ENCODE data around the gene MYOG.

The MYOG gene

DNA sequence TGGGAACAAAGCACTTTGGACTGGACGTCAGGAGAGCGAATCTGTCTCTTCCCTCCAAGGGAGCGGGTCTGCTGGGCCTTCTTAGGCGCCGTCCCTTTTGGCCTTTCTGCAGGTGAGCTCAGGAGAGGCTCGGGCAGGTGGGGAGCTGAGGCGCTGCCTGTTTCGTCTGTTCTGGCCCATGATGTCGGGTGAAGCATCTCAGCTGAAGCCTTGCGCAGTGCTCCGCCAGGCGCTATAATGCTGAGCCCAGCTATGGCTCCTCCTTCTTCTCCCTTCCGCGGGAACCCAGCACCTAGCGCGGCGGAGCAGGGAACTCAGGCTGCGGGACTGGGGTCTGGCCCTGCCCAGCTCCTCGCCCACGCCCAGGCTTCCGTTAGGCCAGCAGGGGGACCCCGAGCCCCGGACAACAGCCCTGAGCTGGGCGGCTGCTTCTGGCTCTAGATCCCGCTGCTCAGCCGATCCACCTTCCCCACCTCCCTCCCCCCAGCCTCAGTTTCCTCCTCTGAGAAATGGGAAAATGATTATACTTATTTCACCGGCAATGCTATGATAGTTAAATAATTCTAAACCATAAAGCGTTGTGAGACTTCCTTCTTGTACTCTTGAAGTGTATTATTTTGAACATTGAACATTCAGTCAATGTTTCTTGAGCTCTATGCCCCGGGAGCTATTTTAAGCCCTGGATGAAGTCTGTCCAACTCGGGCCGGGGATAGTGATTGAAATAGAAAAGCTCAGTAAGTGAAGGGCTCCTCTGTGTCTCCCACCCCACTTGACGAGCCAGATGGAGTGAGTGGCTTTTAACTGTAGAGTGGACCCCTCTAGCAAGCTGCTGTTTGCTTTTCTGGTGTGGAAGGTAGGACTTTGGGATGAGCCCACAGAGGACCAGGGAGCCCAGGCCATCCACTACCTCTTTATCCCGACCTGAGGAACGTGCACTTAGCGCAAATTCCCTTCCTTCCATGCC lies 32.1 kb upstream of the MYOG start:
- TF ChIP-seq CTCF (IDR thresholded peaks at IDR 0.05; ENCODE audit: low read depth, low read length) = peak; percentile 86
- H3K4me3 ChIP-seq (replicated peaks in 1 of 2; ENCODE audit: low read depth in 2 of 2, low read length in 2 of 2) = no peak overlapping the region
- peak; percentile 56 to 81 for DNase-seq (ENCODE audit: low read depth in 2 of 2)

DNA sequence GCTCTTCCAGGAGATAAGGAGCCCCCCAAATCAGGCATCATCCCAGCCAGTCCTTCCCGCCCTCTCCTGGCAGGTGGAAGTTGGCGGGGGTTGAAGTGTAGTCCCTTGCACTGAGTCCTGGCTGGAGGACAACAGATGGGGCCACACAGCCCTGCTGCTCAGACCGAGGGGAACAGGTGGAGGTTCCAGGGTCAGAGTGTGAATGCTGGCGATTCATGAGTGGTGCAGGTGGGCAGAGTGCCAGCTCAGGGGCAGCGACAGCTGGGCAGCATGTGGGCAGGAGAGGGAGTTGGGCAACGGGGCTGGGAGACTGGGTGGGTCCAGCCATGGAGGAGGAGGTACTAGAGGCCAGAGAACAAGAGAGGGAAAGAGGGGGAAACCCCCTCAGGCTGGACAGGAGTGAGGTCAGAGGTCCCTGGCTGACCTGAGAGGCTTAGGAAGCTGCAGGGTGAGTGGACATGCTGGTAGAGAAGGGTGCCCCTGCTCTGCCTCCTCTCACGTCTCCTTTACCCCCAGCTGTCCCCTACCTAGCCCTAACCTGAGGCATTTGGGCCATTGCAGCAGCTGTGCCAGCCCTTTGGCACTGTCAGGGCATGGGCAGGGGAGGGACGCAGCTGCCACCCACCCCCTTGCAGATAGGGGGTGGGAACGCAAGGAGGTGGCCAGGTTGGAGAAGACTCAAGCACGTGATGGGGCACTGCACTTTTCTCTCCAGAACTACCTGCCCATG lies 30.4 kb upstream of the MYOG start:
- no peak for TF ChIP-seq CTCF (IDR thresholded peaks at IDR 0.05; ENCODE audit: low read depth, low read length)
- no peak for DNase-seq (ENCODE audit: low read depth in 2 of 2)
- no peak overlapping the region for H3K4me3 ChIP-seq (replicated peaks in 1 of 2; ENCODE audit: low read depth in 2 of 2, low read length in 2 of 2)

GRCh38 chr1:203114202-203114601 lies 28.4 kb upstream of the MYOG start:
- no peak for TF ChIP-seq CTCF (IDR thresholded peaks at IDR 0.05; ENCODE audit: low read depth, low read length)
- H3K4me3 ChIP-seq (replicated peaks in 1 of 2; ENCODE audit: low read depth in 2 of 2, low read length in 2 of 2) = no peak overlapping the region
- no peak for DNase-seq (ENCODE audit: low read depth in 2 of 2)

DNA sequence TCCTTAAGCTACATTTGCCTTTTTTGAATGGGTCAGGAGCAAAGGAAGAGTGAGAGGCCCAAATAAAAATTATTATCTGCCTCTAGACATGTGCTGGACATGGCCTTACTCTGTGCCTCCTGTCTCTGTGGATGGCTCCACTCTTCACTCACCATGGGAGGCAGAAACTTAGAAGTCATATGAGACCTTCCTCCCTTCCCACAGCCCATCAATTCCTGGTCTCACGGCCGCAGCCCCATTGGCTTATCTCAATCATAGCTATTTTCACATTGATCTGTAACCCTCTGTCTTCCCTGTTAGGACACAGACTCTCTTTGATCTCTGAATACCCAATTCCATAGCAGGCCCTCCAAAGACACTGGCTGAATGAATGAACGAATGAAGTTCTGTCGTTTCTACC lies 27.5 kb upstream of the MYOG start:
- no peak for DNase-seq (ENCODE audit: low read depth in 2 of 2)
- no peak overlapping the region for H3K4me3 ChIP-seq (replicated peaks in 1 of 2; ENCODE audit: low read depth in 2 of 2, low read length in 2 of 2)
- TF ChIP-seq CTCF (IDR thresholded peaks at IDR 0.05; ENCODE audit: low read depth, low read length) = no peak

GRCh38 chr1:203112475-203112874 lies 26.7 kb upstream of the MYOG start:
- TF ChIP-seq CTCF (IDR thresholded peaks at IDR 0.05; ENCODE audit: low read depth, low read length) = no peak
- H3K4me3 ChIP-seq (replicated peaks in 1 of 2; ENCODE audit: low read depth in 2 of 2, low read length in 2 of 2) = no peak overlapping the region
- no peak for DNase-seq (ENCODE audit: low read depth in 2 of 2)

DNA sequence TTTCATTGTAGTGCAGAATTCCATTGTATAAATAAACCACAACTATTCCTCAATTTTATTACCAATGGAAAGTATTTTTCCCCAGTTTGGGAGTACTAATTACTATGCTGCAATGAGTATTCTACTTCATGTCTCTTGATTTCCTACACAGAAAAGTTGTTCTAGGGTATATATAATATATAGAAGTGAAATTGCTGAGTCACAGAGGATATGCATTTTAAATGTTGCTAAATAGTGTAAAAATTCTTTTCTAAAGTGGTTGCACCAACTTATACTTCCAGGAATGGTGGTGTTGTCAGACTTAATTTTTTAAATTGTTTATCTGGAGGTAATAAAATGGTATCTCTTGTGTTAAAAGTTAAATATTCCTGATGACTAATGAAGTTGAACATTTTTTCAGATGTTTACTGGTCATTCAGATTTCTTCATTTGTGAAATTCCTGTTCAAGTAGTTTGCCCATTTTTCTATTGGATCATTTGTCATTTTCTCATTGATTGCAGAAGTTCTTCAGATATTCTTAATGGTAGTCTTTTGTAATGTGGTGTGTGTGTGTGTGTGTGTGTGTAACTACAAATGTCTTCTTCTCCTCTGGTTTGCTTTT lies 19.1 kb upstream of the MYOG start:
- no peak for TF ChIP-seq CTCF (IDR thresholded peaks at IDR 0.05; ENCODE audit: low read depth, low read length)
- DNase-seq (ENCODE audit: low read depth in 2 of 2) = no peak
- H3K4me3 ChIP-seq (replicated peaks in 1 of 2; ENCODE audit: low read depth in 2 of 2, low read length in 2 of 2) = no peak overlapping the region
